DOHH2 (cell line): ENCODE data around the gene SUN3.

Source experiments
- EZH2phosphoT487 ChIP-seq: fragments of 200-600 bp; sonication (generic); IDR thresholded peaks from 2 replicates; pipeline ENCODE4 v1.6.1; 2017; ENCODE audit warnings: borderline replicate concordance, mild to moderate bottlenecking, antibody characterized with exemption, low read length, moderate library complexity, mixed read lengths
- TF ChIP-seq, protein P1 (sequence below): fragments of 200-600 bp; sonication (generic); IDR thresholded peaks from one replicate; pipeline ENCODE4 v1.5.1; 2014; ENCODE audit warnings: antibody characterized with exemption, mild to moderate bottlenecking, low read depth, low read length; ENCODE audit not compliant: poor library complexity, severe bottlenecking

DNA sequence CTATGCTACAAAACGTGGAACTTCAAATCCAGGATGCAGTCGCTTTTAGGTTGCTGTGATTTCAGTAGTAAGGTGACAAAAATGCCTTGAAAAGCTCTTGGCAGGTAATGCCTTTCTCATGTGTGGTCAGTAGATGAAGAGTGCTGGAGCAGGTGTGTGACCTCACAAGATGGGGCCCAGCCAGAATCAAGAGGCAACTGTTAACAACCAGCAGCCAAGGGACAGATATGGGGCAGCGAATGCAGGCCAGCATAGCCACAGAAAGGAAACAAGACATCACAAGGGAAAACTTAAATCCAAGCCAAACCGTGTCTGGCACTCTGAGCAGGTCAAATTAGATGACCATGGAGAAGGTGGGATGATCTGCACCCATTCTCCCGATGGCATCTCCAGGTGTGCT lies 61.8 kb downstream of the SUN3 start:
- TF ChIP-seq, protein P1, sequence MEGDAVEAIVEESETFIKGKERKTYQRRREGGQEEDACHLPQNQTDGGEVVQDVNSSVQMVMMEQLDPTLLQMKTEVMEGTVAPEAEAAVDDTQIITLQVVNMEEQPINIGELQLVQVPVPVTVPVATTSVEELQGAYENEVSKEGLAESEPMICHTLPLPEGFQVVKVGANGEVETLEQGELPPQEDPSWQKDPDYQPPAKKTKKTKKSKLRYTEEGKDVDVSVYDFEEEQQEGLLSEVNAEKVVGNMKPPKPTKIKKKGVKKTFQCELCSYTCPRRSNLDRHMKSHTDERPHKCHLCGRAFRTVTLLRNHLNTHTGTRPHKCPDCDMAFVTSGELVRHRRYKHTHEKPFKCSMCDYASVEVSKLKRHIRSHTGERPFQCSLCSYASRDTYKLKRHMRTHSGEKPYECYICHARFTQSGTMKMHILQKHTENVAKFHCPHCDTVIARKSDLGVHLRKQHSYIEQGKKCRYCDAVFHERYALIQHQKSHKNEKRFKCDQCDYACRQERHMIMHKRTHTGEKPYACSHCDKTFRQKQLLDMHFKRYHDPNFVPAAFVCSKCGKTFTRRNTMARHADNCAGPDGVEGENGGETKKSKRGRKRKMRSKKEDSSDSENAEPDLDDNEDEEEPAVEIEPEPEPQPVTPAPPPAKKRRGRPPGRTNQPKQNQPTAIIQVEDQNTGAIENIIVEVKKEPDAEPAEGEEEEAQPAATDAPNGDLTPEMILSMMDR = no peak
- no peak for TF ChIP-seq EZH2phosphoT487
